HG02759 (cell line): Measurements from ENCODE around the gene MRGPRD.

Source experiments
- ATAC-seq: cut with Tn5 transposase; IDR thresholded peaks from one replicate; pipeline ENCODE4 v1.9.1; 2021; ENCODE audit warnings: mild to moderate bottlenecking, moderate library complexity; ENCODE audit not compliant: unreplicated experiment

MRGPRD gene

GRCh38 chr11:68933605-68934320 lies 47.0 kb downstream of the MRGPRD start:
- no peak for ATAC-seq

GRCh38 chr11:68932933-68933577 lies 47.7 kb downstream of the MRGPRD start:
- ATAC-seq: no peak

- ATAC-seq: no peak
Measured at GRCh38 chr11:68932358-68932757, 48.4 kb downstream of the MRGPRD start.

- no peak for ATAC-seq
Measured at GRCh38 chr11:68931911-68932310, 48.9 kb downstream of the MRGPRD start.

- no peak for ATAC-seq
Measured at GRCh38 chr11:68930991-68931855, 49.6 kb downstream of the MRGPRD start.
